Neuronal stem cell (in vitro differentiated cells): ENCODE results near the gene FAM177B.

Experiments used
- DNase-seq: peaks from one replicate; pipeline ENCODE4 v3.0.0-alpha.2; 2013; ENCODE audit warnings: low spot score
- H2AFZ ChIP-seq: one replicate; pipeline ENCODE4 v1.6.1; 2013; ENCODE audit warnings: mild to moderate bottlenecking, low read length, inconsistent platforms
- H2AK5ac ChIP-seq: 2 replicates; pipeline ENCODE4 v1.6.1; 2013; ENCODE audit warnings: low read depth, mild to moderate bottlenecking, inconsistent platforms, low read length, moderate library complexity, mixed read lengths
- H2BK120ac ChIP-seq: 2 replicates; pipeline ENCODE4 v1.6.1; 2013; ENCODE audit warnings: low read depth, mild to moderate bottlenecking, inconsistent platforms, low read length, moderate library complexity, mixed read lengths
- H2BK12ac ChIP-seq: one replicate; pipeline ENCODE4 v1.6.1; 2013; ENCODE audit warnings: low read length, inconsistent platforms
- H2BK15ac ChIP-seq: 2 replicates; pipeline ENCODE4 v1.6.1; 2013; ENCODE audit warnings: mild to moderate bottlenecking, low read length, inconsistent platforms, mixed read lengths
- H2BK5ac ChIP-seq: one replicate; pipeline ENCODE4 v1.6.1; 2013; ENCODE audit warnings: inconsistent platforms, mild to moderate bottlenecking, low read length, moderate library complexity
- H3K14ac ChIP-seq: one replicate; pipeline ENCODE4 v1.6.1; 2013; ENCODE audit warnings: low read length, inconsistent platforms
- H3K18ac ChIP-seq: 2 replicates; pipeline ENCODE4 v1.6.1; 2013; ENCODE audit warnings: low read length, inconsistent platforms
- H3K23ac ChIP-seq: 2 replicates; pipeline ENCODE4 v1.6.1; 2013; ENCODE audit warnings: low read depth, mild to moderate bottlenecking, mixed read lengths, low read length, inconsistent platforms; ENCODE audit not compliant: poor library complexity
- H3K27ac ChIP-seq: replicated peaks from 3 replicates; pipeline ENCODE4 v1.5.1; 2013; ENCODE audit warnings: low read length, inconsistent platforms
- H3K27me3 ChIP-seq, 3 experiments: 2 replicates each; pipeline ENCODE4 v1.6.1; 2013; ENCODE audit warnings: low read length in 3 of 3, mild to moderate bottlenecking in 2 of 3, inconsistent platforms in 1 of 3, low read depth in 1 of 3, mixed read lengths in 1 of 3, moderate library complexity in 1 of 3; ENCODE audit not compliant: control insufficient read depth in 3 of 3, insufficient read depth in 3 of 3
- H3K36me3 ChIP-seq, 2 donors: replicated peaks in 1 of 2; 2 replicates each; pipeline ENCODE4 v1.6.1; 2013; ENCODE audit warnings: low read length in 2 of 2; ENCODE audit not compliant: control insufficient read depth in 2 of 2, insufficient read depth in 2 of 2
- H3K4ac ChIP-seq: 2 replicates; pipeline ENCODE4 v1.6.1; 2013; ENCODE audit warnings: inconsistent platforms, mild to moderate bottlenecking, low read length, moderate library complexity
- H3K4me1 ChIP-seq, 2 donors: 1 replicate in 1 of 2; 2 replicates in 1 of 2; pipeline ENCODE4 v1.6.1; 2013; ENCODE audit warnings: low read length in 2 of 2, low read depth in 1 of 2; ENCODE audit not compliant: control insufficient read depth in 2 of 2, insufficient read depth in 1 of 2
- H3K4me2 ChIP-seq: one replicate; pipeline ENCODE4 v1.6.1; 2013; ENCODE audit warnings: mild to moderate bottlenecking, low read length, inconsistent platforms; ENCODE audit not compliant: insufficient read depth, poor library complexity, severe bottlenecking
- H3K4me3 ChIP-seq, 2 donors: 2 replicates each; pipeline ENCODE4 v1.5.1; 2013; ENCODE audit warnings: low read length in 2 of 2, mild to moderate bottlenecking in 2 of 2, inconsistent platforms in 1 of 2, moderate library complexity in 1 of 2
- H3K79me1 ChIP-seq: one replicate; pipeline ENCODE4 v1.6.1; 2013; ENCODE audit warnings: low read depth, mild to moderate bottlenecking, inconsistent platforms, low read length, moderate library complexity
- H3K9ac ChIP-seq: one replicate; pipeline ENCODE4 v1.6.1; 2013; ENCODE audit warnings: mild to moderate bottlenecking, low read depth, low read length, inconsistent platforms; ENCODE audit not compliant: poor library complexity
- H3K9me3 ChIP-seq, 2 donors: replicated peaks in 1 of 2; 2 replicates each; pipeline versions ENCODE3 to v1.6.1; 2013; ENCODE audit warnings: low read length in 2 of 2, mild to moderate bottlenecking in 2 of 2, inconsistent platforms in 1 of 2, low read depth in 1 of 2, mixed read lengths in 1 of 2, moderate library complexity in 1 of 2; ENCODE audit not compliant: control insufficient read depth in 2 of 2, insufficient read depth in 1 of 2
- H4K8ac ChIP-seq: one replicate; pipeline ENCODE4 v1.6.1; 2013; ENCODE audit warnings: low read depth, mild to moderate bottlenecking, inconsistent platforms, low read length, moderate library complexity
- H4K91ac ChIP-seq: one replicate; pipeline ENCODE4 v1.6.1; 2013; ENCODE audit warnings: low read length, low read depth, mild to moderate bottlenecking, inconsistent platforms; ENCODE audit not compliant: poor library complexity
- WGBS, 2 donors: extraction: QIAGEN DNeasy Blood & Tissue Kit; methylation state at CpG; one replicate each; pipeline ENCODE4 v1.1.7; 2013; ENCODE audit warnings: missing lambda C conversion rate in 2 of 2, mixed read lengths in 1 of 2; ENCODE audit not compliant: insufficient read length in 2 of 2, insufficient replicate concordance in 1 of 2; ENCODE audit errors: extremely low coverage in 2 of 2; 5-methylcytosine and 5-hydroxymethylcytosine counted together

The FAM177B gene

DNA sequence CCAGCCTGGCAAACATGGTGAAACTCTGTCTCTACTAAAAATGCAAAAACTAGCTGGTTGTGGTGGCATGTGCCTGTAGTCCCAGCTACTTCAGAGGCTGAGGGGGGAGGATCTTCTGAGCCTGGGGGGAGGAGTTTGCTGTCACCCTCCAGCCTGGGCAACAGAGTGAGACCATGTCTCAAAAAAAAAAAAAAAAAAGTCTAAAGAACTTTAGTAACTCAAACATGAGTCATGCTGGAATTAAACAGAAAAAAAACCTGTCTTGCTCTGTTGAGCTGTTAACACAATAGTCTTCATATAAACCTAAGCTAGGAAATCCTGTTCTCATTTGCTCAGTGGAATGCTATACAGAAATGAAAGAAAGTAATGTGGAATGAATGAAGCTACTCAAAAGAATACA is 61.1 kb downstream of the FAM177B start:
- Histone ChIP-seq H3K79me1 (no peaks in the 10 kb centered on the region), H4K8ac (no peak overlapping the region), H3K27ac (no peak overlapping the region), H3K23ac (no peak overlapping the region), H3K9ac (no peak overlapping the region), H4K91ac (no peak overlapping the region), H2BK120ac (no peak overlapping the region), H2BK15ac (no peak overlapping the region), H3K4me2 (no peak overlapping the region), H3K9me3 (peaks cover 0 to 8% of the 10 kb centered on the region in 2 donors), H2BK12ac (no peak overlapping the region), H2AK5ac (no peak overlapping the region), H2AFZ (no peak overlapping the region), H3K14ac (no peak overlapping the region), H3K36me3 (no peaks in the 10 kb centered on the region), H3K4ac (no peak overlapping the region), H3K27me3 (no peaks in the 10 kb centered on the region), H2BK5ac (no peak overlapping the region), H3K18ac (no peak overlapping the region), H3K4me1 (peaks cover 0 to 2% of the 10 kb centered on the region in 2 donors), H3K4me3 (no peak overlapping the region)
- DNase-seq: no peak

DNA sequence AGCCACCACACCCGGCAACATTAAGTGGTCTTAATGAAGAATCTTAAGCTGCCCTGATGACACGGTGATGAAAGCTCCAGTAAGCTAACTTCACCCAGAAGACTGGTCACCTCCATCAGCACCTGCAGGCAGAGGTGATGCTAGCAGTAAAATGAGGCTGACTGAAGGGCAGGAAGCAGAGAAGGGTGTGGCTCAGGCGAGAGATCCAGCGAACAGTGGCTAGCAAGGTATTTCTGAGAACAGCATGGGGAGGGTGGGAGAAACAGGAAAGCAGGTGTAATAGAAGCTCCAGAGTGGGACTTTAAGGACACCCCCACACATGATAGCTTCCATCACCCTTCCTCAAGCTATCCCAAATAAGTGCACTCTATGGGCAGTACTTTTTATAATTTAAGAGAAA is 62.0 kb downstream of the FAM177B start:
- peaks cover 0 to 8% of the 10 kb centered on the region in 2 donors for H3K9me3 ChIP-seq
- no peak overlapping the region for H3K9ac ChIP-seq
- H3K4me2 ChIP-seq: no peak overlapping the region
- H3K4me3 ChIP-seq: no peak overlapping the region
- no peaks in the 10 kb centered on the region for H3K36me3 ChIP-seq
- no peak overlapping the region for H2BK120ac ChIP-seq
- no peak overlapping the region for H3K4ac ChIP-seq
- no peak overlapping the region for H3K27ac ChIP-seq
- no peak overlapping the region for H2AK5ac ChIP-seq
- no CpG with 5 or more reads among the region's 4 CpGs for WGBS, 2 donors
- H3K14ac ChIP-seq: no peak overlapping the region
- H4K91ac ChIP-seq: no peak overlapping the region
- H3K23ac ChIP-seq: no peak overlapping the region
- H4K8ac ChIP-seq: no peak overlapping the region
- no peak overlapping the region for H2BK5ac ChIP-seq
- no peak overlapping the region for H3K18ac ChIP-seq
- H3K79me1 ChIP-seq: no peaks in the 10 kb centered on the region
- no peak overlapping the region for H2BK12ac ChIP-seq
- H2AFZ ChIP-seq: no peak overlapping the region
- DNase-seq: no peak
- H2BK15ac ChIP-seq: no peak overlapping the region
- H3K4me1 ChIP-seq: peaks cover 0 to 2% of the 10 kb centered on the region in 2 donors
- no peaks in the 10 kb centered on the region for H3K27me3 ChIP-seq
